ENCODE measurements around the gene LRP1B.

- no peak for TF ChIP-seq CTCF (IDR thresholded peaks at IDR 0.05)
- TF ChIP-seq POLR2A (IDR thresholded peaks at IDR 0.05) = no peak
Measured at GRCh38 chr2:140687825-140688224, 1443.0 kb downstream of the LRP1B start.

All from thyroid gland (tissue), 4 donors.